HepG2 (cell line): ENCODE measurements around the gene PCYT2. TPM values are rescaled to one million over a fixed set of nuclear protein-coding genes. Genes with fewer than 3 reads are reported as not detected.

Experiments used
- BRCA1 ChIP-seq: sonication (generic); formaldehyde crosslinking; IDR thresholded peaks from 2 replicates; pipeline ENCODE4 v1.4.0; 2020; ENCODE audit warnings: missing genetic modification reagents
- GABPA ChIP-seq, 2 experiments: IDR thresholded peaks; 2 replicates each; pipeline ENCODE4 v1.6.1; 2011 to 2016; ENCODE audit warnings: low read depth in 2 of 2, low read length in 1 of 2, missing biosample characterization in 1 of 2, missing genetic modification characterization in 1 of 2
- GTF3A ChIP-seq: sonication (generic); formaldehyde crosslinking; conservative IDR thresholded peaks from 2 replicates; pipeline ENCODE4 v1.4.0; 2020; ENCODE audit warnings: mild to moderate bottlenecking, missing genetic modification reagents
- HES4 ChIP-seq: sonication (generic); formaldehyde crosslinking; IDR thresholded peaks from 2 replicates; pipeline ENCODE4 v1.9.0; 2021; ENCODE audit warnings: mild to moderate bottlenecking, missing genetic modification reagents, borderline replicate concordance
- MAFK ChIP-seq, 2 experiments: IDR thresholded peaks in 1 of 2; conservative IDR thresholded peaks in 1 of 2; 2 replicates each; pipeline ENCODE4 v1.6.1; 2011; ENCODE audit warnings: improper control_type of control experiment in 2 of 2, low read length in 2 of 2
- NONO ChIP-seq, 2 experiments: fragments of 450-650 bp in 1 of 2; sonication (generic) in 1 of 2; formaldehyde crosslinking in 1 of 2; IDR thresholded peaks in 1 of 2; conservative IDR thresholded peaks in 1 of 2; 2 replicates each; pipeline versions ENCODE4 v1.6.1 to v1.8.0; 2017 to 2022; ENCODE audit warnings: mild to moderate bottlenecking in 1 of 2, missing genetic modification reagents in 1 of 2, moderate library complexity in 1 of 2
- PATZ1 ChIP-seq: sonication (generic); formaldehyde crosslinking; IDR thresholded peaks from 2 replicates; pipeline ENCODE4 v1.4.0; 2020; ENCODE audit warnings: missing genetic modification reagents
- TAF1 ChIP-seq: sonication (generic); formaldehyde crosslinking; IDR thresholded peaks from 2 replicates; pipeline ENCODE4 v1.4.0; 2020; ENCODE audit warnings: missing genetic modification reagents
- TGIF2 ChIP-seq: IDR thresholded peaks from 2 replicates; pipeline ENCODE4 v1.6.1; 2016; ENCODE audit warnings: control low read depth, missing compliant biosample characterization
- TRAFD1 ChIP-seq: sonication (generic); formaldehyde crosslinking; IDR thresholded peaks from 2 replicates; pipeline ENCODE4 v1.5.1; 2020; ENCODE audit warnings: missing genetic modification reagents, mild to moderate bottlenecking, borderline replicate concordance
- ZNF124 ChIP-seq: sonication (generic); formaldehyde crosslinking; IDR thresholded peaks from 2 replicates; pipeline ENCODE4 v1.4.0; 2020; ENCODE audit warnings: missing genetic modification reagents
- ZNF143 ChIP-seq: sonication (generic); formaldehyde crosslinking; IDR thresholded peaks from 2 replicates; pipeline ENCODE4 v1.4.0; 2020; ENCODE audit warnings: missing genetic modification reagents
- ZNF335 ChIP-seq: sonication (generic); formaldehyde crosslinking; IDR thresholded peaks from 2 replicates; pipeline ENCODE4 v1.4.0; 2020; ENCODE audit warnings: missing genetic modification reagents
- ZNF382 ChIP-seq: sonication (generic); formaldehyde crosslinking; IDR thresholded peaks from 2 replicates; pipeline ENCODE4 v1.5.0; 2020; ENCODE audit warnings: missing genetic modification reagents, mild to moderate bottlenecking, borderline replicate concordance
- ZNF549 ChIP-seq: sonication (generic); formaldehyde crosslinking; IDR thresholded peaks from 2 replicates; pipeline ENCODE4 v1.5.0; 2020; ENCODE audit warnings: missing genetic modification reagents
- ZNF562 ChIP-seq: sonication (generic); formaldehyde crosslinking; IDR thresholded peaks from 2 replicates; pipeline ENCODE4 v1.8.0; 2022; ENCODE audit warnings: missing genetic modification reagents, borderline replicate concordance
- polyA plus RNA-seq, 8 experiments: library from polyadenylated mRNA; depleted of rRNA in 3 of 8; stranded (reverse) in 7 of 8; unstranded in 1 of 8; fragments of >200 nt; fragmentation: Illumina TruSeq in 4 of 8; extraction: Trizol in 4 of 8; gene quantifications; 2 replicates each; pipeline versions ENCODE4 v1.2.1 to v1.2.3, GENCODE V29; 2011 to 2016; ENCODE audit warnings: low read depth in 4 of 8, missing spikeins in 1 of 8, mixed read lengths in 1 of 8; ENCODE audit not compliant: insufficient read depth in 1 of 8
- total RNA-seq, 5 experiments: library from RNA; depleted of rRNA; stranded (reverse); fragments of >200 nt; fragmentation: Illumina TruSeq; extraction: Trizol; gene quantifications; 2 replicates each; pipeline ENCODE4 v1.2.3, GENCODE V29; 2016; ENCODE audit warnings: low read depth in 1 of 5
- TF ChIP-seq, protein P1 (sequence below): sonication (generic); formaldehyde crosslinking; IDR thresholded peaks from 2 replicates; pipeline ENCODE4 v1.4.0; 2020; ENCODE audit warnings: missing genetic modification reagents
- TF ChIP-seq, protein P2 (sequence below): sonication (generic); formaldehyde crosslinking; IDR thresholded peaks from 2 replicates; pipeline ENCODE4 v1.4.0; 2020; ENCODE audit warnings: missing genetic modification reagents

PCYT2 gene
- total and polyA plus RNA-seq, 2 of the 13 experiments (the other 11 are each of a cell fraction or from before 2014, with no cell fraction given), result 147 to 297 TPM

GRCh38 chr17:81867170-81867990 is 43.8 kb downstream of the PCYT2 start (continued):
- TF ChIP-seq, protein P1, sequence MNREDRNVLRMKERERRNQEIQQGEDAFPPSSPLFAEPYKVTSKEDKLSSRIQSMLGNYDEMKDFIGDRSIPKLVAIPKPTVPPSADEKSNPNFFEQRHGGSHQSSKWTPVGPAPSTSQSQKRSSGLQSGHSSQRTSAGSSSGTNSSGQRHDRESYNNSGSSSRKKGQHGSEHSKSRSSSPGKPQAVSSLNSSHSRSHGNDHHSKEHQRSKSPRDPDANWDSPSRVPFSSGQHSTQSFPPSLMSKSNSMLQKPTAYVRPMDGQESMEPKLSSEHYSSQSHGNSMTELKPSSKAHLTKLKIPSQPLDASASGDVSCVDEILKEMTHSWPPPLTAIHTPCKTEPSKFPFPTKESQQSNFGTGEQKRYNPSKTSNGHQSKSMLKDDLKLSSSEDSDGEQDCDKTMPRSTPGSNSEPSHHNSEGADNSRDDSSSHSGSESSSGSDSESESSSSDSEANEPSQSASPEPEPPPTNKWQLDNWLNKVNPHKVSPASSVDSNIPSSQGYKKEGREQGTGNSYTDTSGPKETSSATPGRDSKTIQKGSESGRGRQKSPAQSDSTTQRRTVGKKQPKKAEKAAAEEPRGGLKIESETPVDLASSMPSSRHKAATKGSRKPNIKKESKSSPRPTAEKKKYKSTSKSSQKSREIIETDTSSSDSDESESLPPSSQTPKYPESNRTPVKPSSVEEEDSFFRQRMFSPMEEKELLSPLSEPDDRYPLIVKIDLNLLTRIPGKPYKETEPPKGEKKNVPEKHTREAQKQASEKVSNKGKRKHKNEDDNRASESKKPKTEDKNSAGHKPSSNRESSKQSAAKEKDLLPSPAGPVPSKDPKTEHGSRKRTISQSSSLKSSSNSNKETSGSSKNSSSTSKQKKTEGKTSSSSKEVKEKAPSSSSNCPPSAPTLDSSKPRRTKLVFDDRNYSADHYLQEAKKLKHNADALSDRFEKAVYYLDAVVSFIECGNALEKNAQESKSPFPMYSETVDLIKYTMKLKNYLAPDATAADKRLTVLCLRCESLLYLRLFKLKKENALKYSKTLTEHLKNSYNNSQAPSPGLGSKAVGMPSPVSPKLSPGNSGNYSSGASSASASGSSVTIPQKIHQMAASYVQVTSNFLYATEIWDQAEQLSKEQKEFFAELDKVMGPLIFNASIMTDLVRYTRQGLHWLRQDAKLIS (CRISPR knock-in tag), result peak; percentile 28
- TF ChIP-seq GTF3A, result peak; percentile 96
- TF ChIP-seq ZNF382, result no peak
- 0 out of 2 replicates have a peak, but pooled peaks have one; percentile 17 for TF ChIP-seq TGIF2 (CRISPR knock-in tag)
- TF ChIP-seq GABPA (IDR thresholded peaks at IDR 0.05; ENCODE audit: low read depth, low read length), result no peak
- TF ChIP-seq GABPA (CRISPR knock-in tag; IDR thresholded peaks at IDR 0.05; ENCODE audit: low read depth), result no peak
- TF ChIP-seq ZNF143 (CRISPR knock-in tag), result 0 out of 2 replicates have a peak, but pooled peaks have one; percentile 0
- no peak for TF ChIP-seq ZNF549 (CRISPR knock-in tag)
- no peak; the same call in 1 of the 2 replicates for TF ChIP-seq TAF1 (CRISPR knock-in tag)
- TF ChIP-seq, protein P2, sequence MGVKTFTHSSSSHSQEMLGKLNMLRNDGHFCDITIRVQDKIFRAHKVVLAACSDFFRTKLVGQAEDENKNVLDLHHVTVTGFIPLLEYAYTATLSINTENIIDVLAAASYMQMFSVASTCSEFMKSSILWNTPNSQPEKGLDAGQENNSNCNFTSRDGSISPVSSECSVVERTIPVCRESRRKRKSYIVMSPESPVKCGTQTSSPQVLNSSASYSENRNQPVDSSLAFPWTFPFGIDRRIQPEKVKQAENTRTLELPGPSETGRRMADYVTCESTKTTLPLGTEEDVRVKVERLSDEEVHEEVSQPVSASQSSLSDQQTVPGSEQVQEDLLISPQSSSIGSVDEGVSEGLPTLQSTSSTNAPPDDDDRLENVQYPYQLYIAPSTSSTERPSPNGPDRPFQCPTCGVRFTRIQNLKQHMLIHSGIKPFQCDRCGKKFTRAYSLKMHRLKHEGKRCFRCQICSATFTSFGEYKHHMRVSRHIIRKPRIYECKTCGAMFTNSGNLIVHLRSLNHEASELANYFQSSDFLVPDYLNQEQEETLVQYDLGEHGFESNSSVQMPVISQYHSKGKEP (CRISPR knock-in tag), result no peak
- TF ChIP-seq NONO (IDR thresholded peaks at IDR 0.05), result no peak
- TF ChIP-seq NONO (CRISPR knock-in tag; conservative IDR thresholded peaks at IDR 0.05), result peak; percentile 69; the same call in 1 of the 2 replicates
- no peak for TF ChIP-seq ZNF335 (CRISPR knock-in tag)
- TF ChIP-seq PATZ1 (CRISPR knock-in tag), result no peak
- no peak for TF ChIP-seq ZNF562 (CRISPR knock-in tag)
- TF ChIP-seq BRCA1 (CRISPR knock-in tag), result no peak
- no peak for TF ChIP-seq MAFK (conservative IDR thresholded peaks at IDR 0.05 in 1 of 2, IDR thresholded peaks at IDR 0.05 in 1 of 2; ENCODE audit: low read length in 2 of 2)
- TF ChIP-seq ZNF124, result no peak
- peak; percentile 52; the same call in 1 of the 2 replicates for TF ChIP-seq HES4 (CRISPR knock-in tag)
- 0 out of 2 replicates have a peak, but pooled peaks have one; percentile 67 for TF ChIP-seq TRAFD1
